ENCODE data around the gene KIAA1586.
"Not testable (repeated sequence)": the region's sequence is repeated elsewhere in the genome, so short reads cannot be mapped to it uniquely, and the experiment has no call there.

DNA sequence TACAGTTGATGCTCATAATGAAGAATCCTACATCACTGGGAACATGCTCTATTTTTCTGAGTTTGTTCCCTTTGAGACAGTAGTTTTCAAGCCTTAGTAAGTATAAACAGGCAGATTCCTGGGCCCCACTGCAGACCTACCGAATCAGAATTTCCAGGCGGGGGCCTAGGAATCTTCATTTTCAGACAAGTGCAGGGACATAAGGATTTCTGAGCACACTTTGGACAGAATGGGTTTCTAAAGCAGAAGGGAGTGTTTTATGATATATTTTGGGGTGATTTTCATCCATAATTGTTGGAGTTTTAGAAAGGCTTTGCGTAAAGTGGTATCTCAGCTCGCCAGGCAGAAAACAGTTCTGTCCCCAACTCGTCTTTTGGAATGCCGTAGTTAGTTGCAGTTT, 1.4 kb downstream of the KIAA1586 start:
- not testable (repeated sequence) for TF ChIP-seq POLR2A (IDR thresholded peaks at IDR 0.05)
- TF ChIP-seq, protein P1, sequence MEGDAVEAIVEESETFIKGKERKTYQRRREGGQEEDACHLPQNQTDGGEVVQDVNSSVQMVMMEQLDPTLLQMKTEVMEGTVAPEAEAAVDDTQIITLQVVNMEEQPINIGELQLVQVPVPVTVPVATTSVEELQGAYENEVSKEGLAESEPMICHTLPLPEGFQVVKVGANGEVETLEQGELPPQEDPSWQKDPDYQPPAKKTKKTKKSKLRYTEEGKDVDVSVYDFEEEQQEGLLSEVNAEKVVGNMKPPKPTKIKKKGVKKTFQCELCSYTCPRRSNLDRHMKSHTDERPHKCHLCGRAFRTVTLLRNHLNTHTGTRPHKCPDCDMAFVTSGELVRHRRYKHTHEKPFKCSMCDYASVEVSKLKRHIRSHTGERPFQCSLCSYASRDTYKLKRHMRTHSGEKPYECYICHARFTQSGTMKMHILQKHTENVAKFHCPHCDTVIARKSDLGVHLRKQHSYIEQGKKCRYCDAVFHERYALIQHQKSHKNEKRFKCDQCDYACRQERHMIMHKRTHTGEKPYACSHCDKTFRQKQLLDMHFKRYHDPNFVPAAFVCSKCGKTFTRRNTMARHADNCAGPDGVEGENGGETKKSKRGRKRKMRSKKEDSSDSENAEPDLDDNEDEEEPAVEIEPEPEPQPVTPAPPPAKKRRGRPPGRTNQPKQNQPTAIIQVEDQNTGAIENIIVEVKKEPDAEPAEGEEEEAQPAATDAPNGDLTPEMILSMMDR (IDR thresholded peaks at IDR 0.05), result not testable (repeated sequence)

Data from Peyer's patch (tissue), 4 donors.